ENCODE measurements around the gene TMEM41B.

DNA sequence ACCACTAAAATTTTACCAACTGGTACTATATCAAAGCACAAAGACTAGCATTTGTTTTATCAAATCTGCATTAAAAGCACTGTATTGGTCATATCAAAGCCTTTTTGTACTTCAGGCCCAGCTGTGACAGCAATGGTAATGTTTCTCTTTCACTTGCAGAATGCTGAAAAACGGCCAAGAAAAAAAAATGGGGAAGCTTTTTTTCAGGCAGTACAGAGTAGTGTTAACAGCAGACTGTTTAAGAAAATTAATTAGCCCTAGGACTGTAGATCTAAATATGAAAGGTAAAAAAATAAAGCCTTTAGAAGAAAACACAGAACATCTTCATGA, 82.6 kb downstream of the TMEM41B start:
- no peak for TF ChIP-seq EZH2 (IDR thresholded peaks at IDR 0.05; ENCODE audit: insufficient read depth, poor library complexity, severe bottlenecking)
- TF ChIP-seq EZH2phosphoT487 (IDR thresholded peaks at IDR 0.05; ENCODE audit: insufficient read depth, low read depth), result no peak
